Upper lobe of left lung (tissue), 6 donors: ENCODE results near the gene DUOXA1. TPM values are rescaled to one million over a fixed set of nuclear protein-coding genes. Genes with fewer than 3 reads are reported as not detected.

Experiments
- ATAC-seq, 2 donors: fragments of 200-7000 bp; cut with Tn5 transposase; one replicate each; pipeline ENCODE4 v1.9.1; 2022; ENCODE audit warnings: mild to moderate bottlenecking in 2 of 2, moderate library complexity in 2 of 2; ENCODE audit not compliant: low FRiP score in 2 of 2
- DNase-seq, 2 donors: peaks; one replicate each; pipeline ENCODE4 v3.0.0-alpha.2; 2019 to 2020
- H3K27ac ChIP-seq, 4 donors: fragments of 200-600 bp; sonication (generic); one replicate each; pipeline ENCODE4 v1.5.1; 2016 to 2019
- H3K27me3 ChIP-seq, 4 donors: fragments of 200-600 bp; sonication (generic); one replicate each; pipeline ENCODE4 v1.5.1; 2017 to 2019
- H3K36me3 ChIP-seq, 4 donors: fragments of 200-600 bp; sonication (generic); one replicate each; pipeline ENCODE4 v1.5.1; 2016 to 2019
- H3K4me1 ChIP-seq, 4 donors: fragments of 200-600 bp; sonication (generic); one replicate each; pipeline ENCODE4 v1.5.1; 2018 to 2019
- H3K4me3 ChIP-seq, 4 donors: fragments of 200-600 bp; sonication (generic); one replicate each; pipeline ENCODE4 v1.5.1; 2017 to 2019; ENCODE audit warnings: mild to moderate bottlenecking in 2 of 4, moderate library complexity in 1 of 4
- H3K9me3 ChIP-seq, 4 donors: fragments of 200-600 bp; sonication (generic); one replicate each; pipeline ENCODE4 v1.5.1; 2018 to 2019
- EP300 ChIP-seq, 4 donors: sonication (generic); formaldehyde crosslinking; IDR thresholded peaks; one replicate each; pipeline ENCODE4 v1.5.1; 2017; ENCODE audit warnings: antibody characterized with exemption in 4 of 4, control low read depth in 2 of 4
- POLR2A ChIP-seq, 4 donors: fragments of 450-650 bp; IDR thresholded peaks; one replicate each; pipeline ENCODE4 v1.5.1; 2016 to 2017; ENCODE audit warnings: antibody characterized with exemption in 4 of 4, mild to moderate bottlenecking in 2 of 4
- POLR2AphosphoS5 ChIP-seq, 2 donors: sonication (generic); formaldehyde crosslinking; IDR thresholded peaks; one replicate each; pipeline ENCODE4 v1.5.1; 2017; ENCODE audit warnings: antibody characterized with exemption in 2 of 2
- WGBS, 2 donors: methylation state at CpG; one replicate each; pipeline ENCODE4 v1.1.5; 2017 to 2018; 5-methylcytosine and 5-hydroxymethylcytosine counted together
- total RNA-seq, 6 donors: library from RNA; depleted of rRNA in 4 of 6; stranded (reverse); fragments of >200 nt in 4 of 6; gene quantifications; one replicate each; pipeline versions ENCODE4 v1.1.0 to v1.2.1, GENCODE V29; 2016 to 2021
- TF ChIP-seq, protein P1 (sequence below), 6 experiments: fragments of 450-650 bp in 4 of 6; fragments of 200-600 bp in 2 of 6; sonication (generic) in 2 of 6; IDR thresholded peaks; one replicate each; pipeline ENCODE4 v1.5.1; 2016 to 2019; ENCODE audit warnings: antibody characterized with exemption in 6 of 6
- donor health status: DM: no; HTN: no; CAD: no; lungs with moderate emphysema.
- donor health status: DM: no; HTN: yes; CAD: no; lungs with severe emphysema.

The DUOXA1 gene
- total RNA-seq, 6 donors from 2014 or later = 84.2 to 530 (median 181) TPM

DNA sequence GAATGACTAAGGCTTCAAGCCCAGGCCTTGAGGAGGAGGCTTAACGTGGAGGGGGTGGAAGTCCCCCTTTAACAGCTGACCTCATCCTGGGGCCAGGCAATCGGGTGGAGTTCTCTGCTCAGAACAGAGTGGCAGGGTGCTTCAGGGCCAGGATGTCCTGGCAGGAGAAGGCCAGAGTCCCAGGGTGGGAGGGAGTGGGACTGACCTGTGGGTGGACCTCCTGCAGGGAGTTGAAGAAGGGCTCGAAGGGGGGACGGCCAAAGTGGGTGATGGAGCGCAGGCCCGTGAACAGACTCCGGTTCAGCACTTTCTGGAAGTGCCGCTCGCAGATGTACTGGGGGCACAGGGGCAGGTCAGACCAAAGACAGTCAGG is 35.3 kb downstream of the DUOXA1 start:
- 81 to 83% methylated on average over 9 of the region's 9 CpGs for WGBS, 2 donors
- Histone ChIP-seq H3K36me3 (no peaks in the 10 kb centered on the region), H3K27ac (no peak overlapping the region), H3K4me1 (no peaks in the 10 kb centered on the region), H3K4me3 (no peak overlapping the region), H3K9me3 (no peaks in the 10 kb centered on the region), H3K27me3 (no peaks in the 10 kb centered on the region)
- DNase-seq (no peak), ATAC-seq (peak; percentile 20 to 71)
- TF ChIP-seq EP300 (IDR thresholded peaks at IDR 0.05) (no peak), POLR2A (IDR thresholded peaks at IDR 0.05) (no peak), POLR2AphosphoS5 (IDR thresholded peaks at IDR 0.05) (no peak)
- TF ChIP-seq, protein P1, sequence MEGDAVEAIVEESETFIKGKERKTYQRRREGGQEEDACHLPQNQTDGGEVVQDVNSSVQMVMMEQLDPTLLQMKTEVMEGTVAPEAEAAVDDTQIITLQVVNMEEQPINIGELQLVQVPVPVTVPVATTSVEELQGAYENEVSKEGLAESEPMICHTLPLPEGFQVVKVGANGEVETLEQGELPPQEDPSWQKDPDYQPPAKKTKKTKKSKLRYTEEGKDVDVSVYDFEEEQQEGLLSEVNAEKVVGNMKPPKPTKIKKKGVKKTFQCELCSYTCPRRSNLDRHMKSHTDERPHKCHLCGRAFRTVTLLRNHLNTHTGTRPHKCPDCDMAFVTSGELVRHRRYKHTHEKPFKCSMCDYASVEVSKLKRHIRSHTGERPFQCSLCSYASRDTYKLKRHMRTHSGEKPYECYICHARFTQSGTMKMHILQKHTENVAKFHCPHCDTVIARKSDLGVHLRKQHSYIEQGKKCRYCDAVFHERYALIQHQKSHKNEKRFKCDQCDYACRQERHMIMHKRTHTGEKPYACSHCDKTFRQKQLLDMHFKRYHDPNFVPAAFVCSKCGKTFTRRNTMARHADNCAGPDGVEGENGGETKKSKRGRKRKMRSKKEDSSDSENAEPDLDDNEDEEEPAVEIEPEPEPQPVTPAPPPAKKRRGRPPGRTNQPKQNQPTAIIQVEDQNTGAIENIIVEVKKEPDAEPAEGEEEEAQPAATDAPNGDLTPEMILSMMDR (IDR thresholded peaks at IDR 0.05) = no peak

DNA sequence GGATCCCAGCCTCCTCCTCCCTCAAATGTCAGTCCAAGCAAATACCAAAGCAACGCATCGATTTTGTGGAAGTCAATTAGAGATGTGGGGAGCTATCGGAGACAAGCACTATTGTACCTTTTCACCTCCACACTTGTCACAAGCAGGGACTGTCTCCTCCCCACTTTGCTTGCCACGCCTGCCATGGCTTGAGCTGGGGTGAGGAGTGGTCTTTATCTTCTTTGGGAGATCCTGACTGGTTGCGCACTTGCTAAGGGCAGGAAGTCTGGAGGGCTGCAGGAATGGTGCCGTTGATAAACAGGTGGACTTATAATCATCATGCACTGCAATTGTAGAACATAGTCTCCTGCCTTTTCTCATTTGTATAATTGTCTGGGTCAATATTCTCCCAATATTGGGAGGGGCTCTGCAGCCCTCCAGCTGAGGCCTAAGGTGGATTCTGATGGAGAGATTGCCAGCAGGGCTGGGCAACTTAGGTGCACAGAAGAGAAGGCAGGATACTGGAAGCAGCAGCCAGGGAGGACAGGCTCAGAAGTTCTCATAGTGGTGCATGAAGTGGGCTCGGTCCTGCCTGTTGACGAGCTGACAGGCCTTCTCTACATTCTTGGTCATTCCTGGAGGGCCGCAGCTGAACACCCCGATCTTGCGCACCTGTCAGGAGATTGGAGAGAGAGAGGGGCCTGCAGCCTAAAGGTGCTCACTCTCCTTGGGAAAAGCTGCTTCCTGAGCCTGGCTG is 35.9 kb downstream of the DUOXA1 start:
- TF ChIP-seq, protein P1 (IDR thresholded peaks at IDR 0.05) = no peak
- TF ChIP-seq POLR2AphosphoS5 (IDR thresholded peaks at IDR 0.05) (no peak), EP300 (IDR thresholded peaks at IDR 0.05) (no peak), POLR2A (IDR thresholded peaks at IDR 0.05) (no peak)
- no peak for ATAC-seq
- H3K9me3 ChIP-seq = no peaks in the 10 kb centered on the region
- H3K4me1 ChIP-seq = no peaks in the 10 kb centered on the region
- H3K27me3 ChIP-seq = no peaks in the 10 kb centered on the region
- H3K4me3 ChIP-seq = no peak overlapping the region
- no peaks in the 10 kb centered on the region for H3K36me3 ChIP-seq
- DNase-seq = no peak
- WGBS, 2 donors = 84 to 87% methylated on average over 11 of the region's 11 CpGs
- no peak overlapping the region for H3K27ac ChIP-seq

DNA sequence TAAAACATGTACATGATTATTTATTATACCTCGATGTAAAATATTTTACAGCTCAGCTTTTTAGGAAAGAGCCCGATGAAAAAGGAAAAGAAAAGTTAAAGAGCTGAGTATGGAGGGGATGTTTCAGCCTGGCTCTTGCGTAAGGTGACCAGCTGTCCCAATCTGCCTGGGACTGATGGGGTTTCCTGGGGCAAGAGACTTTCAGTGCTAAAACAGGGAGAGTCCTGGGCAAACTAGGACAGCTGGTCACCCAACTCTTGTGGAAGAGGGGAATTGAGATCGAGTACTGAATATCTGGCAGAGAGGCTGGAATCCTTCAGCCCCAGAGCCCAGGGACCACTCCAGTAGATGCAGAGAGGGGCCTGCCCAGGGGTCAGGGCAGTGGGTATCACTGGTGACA is 36.7 kb downstream of the DUOXA1 start:
- H3K36me3 ChIP-seq = no peaks in the 10 kb centered on the region
- TF ChIP-seq POLR2AphosphoS5 (IDR thresholded peaks at IDR 0.05) = no peak
- no peak for TF ChIP-seq POLR2A (IDR thresholded peaks at IDR 0.05)
- TF ChIP-seq, protein P1 (IDR thresholded peaks at IDR 0.05) = no peak
- TF ChIP-seq EP300 (IDR thresholded peaks at IDR 0.05) = no peak

DNA sequence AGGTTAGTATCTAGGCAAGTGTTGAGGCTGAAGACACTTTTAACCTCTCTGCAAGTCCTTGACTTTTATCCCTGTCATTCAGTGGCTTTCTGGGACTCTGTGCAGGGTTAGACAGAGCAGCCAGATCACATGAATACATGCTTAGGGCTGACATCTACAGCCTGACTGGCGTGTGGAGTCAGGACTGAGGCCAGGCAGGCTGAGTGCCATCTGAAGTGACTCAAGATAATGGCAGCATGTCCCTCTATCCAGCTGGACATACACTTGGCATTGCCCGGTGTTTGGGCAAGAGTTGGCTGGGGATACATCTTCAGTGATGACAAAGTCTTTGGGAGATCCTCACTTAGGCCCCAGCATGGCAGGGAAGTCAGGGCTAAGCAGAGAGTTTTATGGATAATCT is 38.1 kb downstream of the DUOXA1 start:
- no peak overlapping the region for H3K27ac ChIP-seq
- 86 to 88% methylated on average over 1 to 2 of the region's 2 CpGs for WGBS, 2 donors
- H3K9me3 ChIP-seq = no peaks in the 10 kb centered on the region
- no peak for DNase-seq
- ATAC-seq = no peak
- no peaks in the 10 kb centered on the region for H3K4me1 ChIP-seq
- no peaks in the 10 kb centered on the region for H3K36me3 ChIP-seq
- H3K4me3 ChIP-seq = no peak overlapping the region
- TF ChIP-seq POLR2A (IDR thresholded peaks at IDR 0.05) (no peak), POLR2AphosphoS5 (IDR thresholded peaks at IDR 0.05) (no peak), EP300 (IDR thresholded peaks at IDR 0.05) (no peak)
- TF ChIP-seq, protein P1 (IDR thresholded peaks at IDR 0.05) = no peak
- H3K27me3 ChIP-seq = no peaks in the 10 kb centered on the region

More for the DNA sequence above, 36.7 kb downstream of the DUOXA1 start:
- no peak overlapping the region for H3K4me3 ChIP-seq
- no peaks in the 10 kb centered on the region for H3K4me1 ChIP-seq
- no peak for DNase-seq
- H3K27me3 ChIP-seq = no peaks in the 10 kb centered on the region
- no peaks in the 10 kb centered on the region for H3K9me3 ChIP-seq
- WGBS, 2 donors = 90 to 93% methylated on average over 4 of the region's 4 CpGs
- no peak for ATAC-seq
- H3K27ac ChIP-seq = no peak overlapping the region

DNA sequence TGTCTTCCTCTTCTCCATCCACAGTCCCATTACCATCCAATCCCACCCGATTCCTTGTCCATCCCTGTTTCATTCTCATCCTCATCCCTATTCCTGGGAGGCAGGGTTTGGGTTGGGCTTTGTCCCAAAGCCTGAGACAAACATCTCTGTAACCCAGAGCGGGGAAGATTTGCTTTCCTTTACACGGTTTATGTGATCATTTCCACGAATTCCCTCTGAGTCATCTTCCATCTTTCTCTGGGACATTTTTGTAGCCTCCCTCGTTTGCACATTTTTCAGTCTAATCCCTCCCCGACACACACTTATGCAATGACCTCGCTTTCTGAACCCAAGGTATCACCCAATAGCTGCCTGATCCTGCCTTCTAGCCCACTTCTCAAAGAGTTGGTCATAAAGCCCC is 38.5 kb downstream of the DUOXA1 start:
- 61 to 62% methylated on average over 7 of the region's 7 CpGs for WGBS, 2 donors
- Histone ChIP-seq H3K4me1 (no peaks in the 10 kb centered on the region), H3K4me3 (no peak overlapping the region), H3K27ac (no peak overlapping the region), H3K36me3 (no peaks in the 10 kb centered on the region), H3K9me3 (no peaks in the 10 kb centered on the region), H3K27me3 (no peaks in the 10 kb centered on the region)
- no peak for DNase-seq
- TF ChIP-seq, protein P1 (IDR thresholded peaks at IDR 0.05) = no peak
- peak in 1 of 2 donors; percentile 56 for ATAC-seq
